Esophagus squamous epithelium (tissue), 4 donors: Measurements from ENCODE around the gene RAX2.

Experiments used
- CTCF ChIP-seq, 6 experiments: fragments of 450-650 bp in 4 of 6; fragments of 200-600 bp in 2 of 6; sonication (generic) in 2 of 6; IDR thresholded peaks; one replicate each; pipeline ENCODE4 v1.5.1; 2016 to 2019; ENCODE audit warnings: antibody characterized with exemption in 6 of 6, mild to moderate bottlenecking in 4 of 6, moderate library complexity in 4 of 6
- POLR2A ChIP-seq, 4 donors: fragments of 450-650 bp; IDR thresholded peaks; one replicate each; pipeline ENCODE4 v1.6.1; 2017; ENCODE audit warnings: antibody characterized with exemption in 4 of 4, mild to moderate bottlenecking in 4 of 4, moderate library complexity in 3 of 4

- TF ChIP-seq CTCF (IDR thresholded peaks at IDR 0.05) (no peak), POLR2A (IDR thresholded peaks at IDR 0.05) (no peak)
Measured at GRCh38 chr19:3745363-3746045, 26.5 kb downstream of the RAX2 start.
